H9 (cell line): ENCODE measurements around the gene ARHGAP4. TPM values are rescaled to one million over a fixed set of nuclear protein-coding genes. Genes with fewer than 3 reads are reported as not detected.

Source experiments
- DNase-seq: peaks from one replicate; pipeline ENCODE4 v3.0.0-alpha.2; 2017
- H2AFZ ChIP-seq: one replicate; pipeline ENCODE4 v1.6.1; 2013; ENCODE audit warnings: mild to moderate bottlenecking, low read length, control low read depth, moderate library complexity
- H2AK5ac ChIP-seq: 2 replicates; pipeline ENCODE4 v1.6.1; 2013; ENCODE audit warnings: low read length, control low read depth, mixed read lengths; ENCODE audit not compliant: insufficient read length
- H2BK120ac ChIP-seq: one replicate; pipeline ENCODE4 v1.6.1; 2013; ENCODE audit warnings: low read depth, mild to moderate bottlenecking, low read length, control low read depth, inconsistent platforms; ENCODE audit not compliant: poor library complexity, severe bottlenecking
- H2BK12ac ChIP-seq: 2 replicates; pipeline ENCODE4 v1.6.1; 2013; ENCODE audit warnings: low read length, control low read depth, mixed read lengths, low read depth; ENCODE audit not compliant: insufficient read length
- H2BK15ac ChIP-seq: 2 replicates; pipeline ENCODE4 v1.6.1; 2013; ENCODE audit warnings: low read depth, low read length, control low read depth
- H2BK20ac ChIP-seq: one replicate; pipeline ENCODE4 v1.6.1; 2013; ENCODE audit warnings: low read depth, mild to moderate bottlenecking, low read length, control low read depth, inconsistent platforms; ENCODE audit not compliant: poor library complexity, severe bottlenecking
- H2BK5ac ChIP-seq: 2 replicates; pipeline ENCODE4 v1.6.1; 2013; ENCODE audit warnings: low read length, control low read depth, mixed read lengths; ENCODE audit not compliant: insufficient read length
- H3K14ac ChIP-seq: 2 replicates; pipeline ENCODE4 v1.6.1; 2013; ENCODE audit warnings: low read length, control low read depth; ENCODE audit not compliant: insufficient read depth
- H3K18ac ChIP-seq: 2 replicates; pipeline ENCODE4 v1.6.1; 2013; ENCODE audit warnings: low read depth, mild to moderate bottlenecking, mixed read lengths, low read length, control low read depth; ENCODE audit not compliant: insufficient read length
- H3K23ac ChIP-seq: 2 replicates; pipeline ENCODE4 v1.6.1; 2013; ENCODE audit warnings: low read length, control low read depth, mixed read lengths, low read depth; ENCODE audit not compliant: insufficient read length
- H3K23me2 ChIP-seq: 2 replicates; pipeline ENCODE4 v1.6.1; 2013; ENCODE audit warnings: low read depth, mild to moderate bottlenecking, mixed read lengths, low read length, control low read depth; ENCODE audit not compliant: insufficient read length, poor library complexity, severe bottlenecking
- H3K27ac ChIP-seq: 2 replicates; pipeline ENCODE4 v1.5.1; 2013; ENCODE audit warnings: low read length, control low read depth, mixed read lengths, low read depth; ENCODE audit not compliant: insufficient read length
- H3K27me3 ChIP-seq: 2 replicates; pipeline ENCODE4 v1.6.1; 2013; ENCODE audit warnings: low read length, control low read depth, inconsistent platforms; ENCODE audit not compliant: insufficient read depth
- H3K4ac ChIP-seq: 2 replicates; pipeline ENCODE4 v1.6.1; 2013; ENCODE audit warnings: low read depth, mild to moderate bottlenecking, control low read depth, inconsistent platforms, low read length, moderate library complexity
- H3K4me1 ChIP-seq: 2 replicates; pipeline ENCODE4 v1.6.1; 2013; ENCODE audit warnings: low read length, control low read depth, inconsistent platforms; ENCODE audit not compliant: insufficient read depth
- H3K4me2 ChIP-seq: 2 replicates; pipeline ENCODE4 v1.6.1; 2013; ENCODE audit warnings: low read length, control low read depth, mixed read lengths; ENCODE audit not compliant: insufficient read length, insufficient read depth
- H3K56ac ChIP-seq: 2 replicates; pipeline ENCODE4 v1.6.1; 2013; ENCODE audit warnings: low read depth, mild to moderate bottlenecking, mixed read lengths, low read length, control low read depth; ENCODE audit not compliant: insufficient read length
- H3K79me1 ChIP-seq: 2 replicates; pipeline ENCODE4 v1.6.1; 2013; ENCODE audit warnings: low read depth, mild to moderate bottlenecking, moderate library complexity, low read length, control low read depth, inconsistent platforms; ENCODE audit not compliant: insufficient read depth, poor library complexity, severe bottlenecking
- H3K79me2 ChIP-seq: 2 replicates; pipeline ENCODE4 v1.6.1; 2013; ENCODE audit warnings: low read length, control low read depth, inconsistent platforms; ENCODE audit not compliant: insufficient read depth
- H3K9ac ChIP-seq: 2 replicates; pipeline ENCODE4 v1.6.1; 2013; ENCODE audit warnings: low read length, control low read depth, mixed read lengths; ENCODE audit not compliant: insufficient read length; ENCODE audit errors: extremely low read depth
- H3K9me3 ChIP-seq: one replicate; pipeline ENCODE4 v1.6.1; 2013; ENCODE audit warnings: low read depth, low read length, inconsistent platforms; ENCODE audit not compliant: control insufficient read depth
- H3T11ph ChIP-seq: one replicate; pipeline ENCODE4 v1.6.1; 2013; ENCODE audit warnings: mild to moderate bottlenecking, low read length, control low read depth, inconsistent platforms
- H4K20me1 ChIP-seq: one replicate; pipeline ENCODE4 v1.6.1; 2013; ENCODE audit not compliant: control insufficient read depth, insufficient read length, insufficient read depth
- H4K5ac ChIP-seq: 2 replicates; pipeline ENCODE4 v1.6.1; 2013; ENCODE audit warnings: low read depth, mild to moderate bottlenecking, mixed read lengths, low read length, control low read depth; ENCODE audit not compliant: insufficient read length
- H4K8ac ChIP-seq: replicated peaks from 2 replicates; pipeline ENCODE4 v1.6.1; 2013; ENCODE audit warnings: low read length, control low read depth, mixed read lengths, low read depth; ENCODE audit not compliant: insufficient read length
- H4K91ac ChIP-seq: 2 replicates; pipeline ENCODE4 v1.6.1; 2013; ENCODE audit warnings: low read depth, mild to moderate bottlenecking, moderate library complexity, mixed read lengths, low read length, control low read depth; ENCODE audit not compliant: insufficient read length
- H3K27ac Mint-ChIP-seq, 3 experiments: 2 replicates in 2 of 3; 3 replicates in 1 of 3; pipeline ENCODE4 v1.8.0; 2020 to 2021; ENCODE audit warnings: mixed read lengths in 3 of 3, mild to moderate bottlenecking in 1 of 3, moderate library complexity in 1 of 3
- H3K27me3 Mint-ChIP-seq: 2 replicates; pipeline ENCODE4 v1.8.0; 2021; ENCODE audit warnings: low read depth, mild to moderate bottlenecking, moderate library complexity, mixed read lengths
- H3K36me3 Mint-ChIP-seq, 3 experiments: 2 replicates in 2 of 3; 3 replicates in 1 of 3; pipeline ENCODE4 v1.8.0; 2020 to 2021; ENCODE audit warnings: low read depth in 3 of 3, mixed read lengths in 3 of 3; ENCODE audit not compliant: insufficient read depth in 1 of 3
- H3K4me1 Mint-ChIP-seq, 2 experiments: 2 replicates each; pipeline ENCODE4 v1.8.0; 2020; ENCODE audit warnings: mixed read lengths in 2 of 2
- H3K4me3 Mint-ChIP-seq, 2 experiments: 2 replicates in 1 of 2; 3 replicates in 1 of 2; pipeline ENCODE4 v1.8.0; 2020 to 2021; ENCODE audit warnings: mild to moderate bottlenecking in 2 of 2, mixed read lengths in 2 of 2, moderate library complexity in 1 of 2
- H3K9me3 Mint-ChIP-seq, 2 experiments: 2 replicates in 1 of 2; 3 replicates in 1 of 2; pipeline ENCODE4 v1.8.0; 2020; ENCODE audit warnings: mild to moderate bottlenecking in 2 of 2, mixed read lengths in 2 of 2, moderate library complexity in 1 of 2
- CTCF ChIP-seq: fragments of 200-600 bp; sonication (generic); conservative IDR thresholded peaks from 3 replicates; pipeline ENCODE4 v1.8.0; 2021; ENCODE audit warnings: antibody characterized with exemption, mild to moderate bottlenecking
- WGBS: extraction: QIAGEN DNeasy Blood & Tissue Kit; methylation state at CpG from one replicate; pipeline ENCODE4 v1.1.7; 2013; ENCODE audit warnings: missing lambda C conversion rate, low lambda C conversion rate, mixed read lengths; ENCODE audit not compliant: insufficient read length; ENCODE audit errors: extremely low coverage; 5-methylcytosine and 5-hydroxymethylcytosine counted together
- total RNA-seq: library from RNA; stranded (reverse); gene quantifications from 2 replicates; pipeline ENCODE4 v1.2.1, GENCODE V29; 2021

The ARHGAP4 gene
- total RNA-seq, 1 experiment from 2014 or later: 37.8 TPM

- Histone ChIP-seq H3K18ac (no peak overlapping the region), H3K27me3 (no peaks in the 10 kb centered on the region), H4K20me1 (no peaks in the 10 kb centered on the region), H2BK20ac (no peak overlapping the region), H3K9ac (no peak overlapping the region), H3K4me2 (no peak overlapping the region), H3K9me3 (no peaks in the 10 kb centered on the region), H2BK120ac (no peak overlapping the region), H3T11ph (no peak overlapping the region), H3K14ac (no peak overlapping the region), H3K4ac (no peak overlapping the region), H2AFZ (no peak overlapping the region), H3K4me1 (peaks cover 4% of the 10 kb centered on the region; the same call in 1 of the 2 replicates), H4K91ac (no peak overlapping the region), H2BK15ac (no peak overlapping the region), H4K5ac (no peak overlapping the region), H3K79me1 (peaks cover 5% of the 10 kb centered on the region), H4K8ac (no peak overlapping the region), H2BK12ac (no peak overlapping the region), H3K23ac (no peak overlapping the region), H3K27ac (no peak overlapping the region), H3K56ac (no peak overlapping the region), H2BK5ac (no peak overlapping the region), H2AK5ac (no peak overlapping the region), H3K79me2 (peaks cover 39% of the 10 kb centered on the region; the same call in 1 of the 2 replicates), H3K23me2 (no peaks in the 10 kb centered on the region)
- Mint-ChIP-seq H3K4me3 (no peak overlapping the region), H3K27ac (no peak overlapping the region), H3K27me3 (peaks cover 1% of the 10 kb centered on the region; the same call in 1 of the 2 replicates), H3K4me1 (peaks cover 24 to 27% of the 10 kb centered on the region in 2 experiments), H3K36me3 (peaks cover 50 to 80% (median 71%) of the 10 kb centered on the region in 3 experiments), H3K9me3 (peaks cover 0 to 3% of the 10 kb centered on the region in 2 experiments; a peak in 1 of 5 replicates)
- no peak for TF ChIP-seq CTCF
- DNase-seq: no peak
- no CpG with 5 or more reads among the region's 12 CpGs for WGBS
These were observed 37.5 kb upstream of the ARHGAP4 start for GRCh38 chrX:153963546-153963945.
